T-cell (primary cell): ENCODE data around the gene CSGALNACT2. TPM values are rescaled to one million over a fixed set of nuclear protein-coding genes. Genes with fewer than 3 reads are reported as not detected.
"Not testable (repeated sequence)": the region's sequence is repeated elsewhere in the genome, so short reads cannot be mapped to it uniquely, and the experiment has no call there.

Source experiments
- ATAC-seq, 4 experiments: fragments of 200-7000 bp in 3 of 4; fragments of 150-1000 bp in 1 of 4; cut with Tn5 transposase; replicated peaks in 1 of 4; 1 replicate in 3 of 4; 2 replicates in 1 of 4; pipeline ENCODE4 v1.10.0; 2021; ENCODE audit warnings: moderate library complexity in 3 of 4, mild to moderate bottlenecking in 2 of 4, moderate number of reproducible peaks in 1 of 4
- CTCF ChIA-PET, 2 donors: fragments of 300-600 bp; sonication (Branson Sonifier 250); formaldehyde crosslinking; loops; one replicate each; lab custom pipeline; 2022; ENCODE audit warnings: antibody characterized with exemption in 2 of 2; lab: Charles Lee
- POLR2A ChIA-PET, 2 donors: fragments of 300-600 bp; sonication (Branson Sonifier 250); formaldehyde crosslinking; loops; one replicate each; lab custom pipeline; 2022; ENCODE audit warnings: antibody characterized with exemption in 2 of 2; lab: Charles Lee
- DNase-seq, 35 experiments: peaks; one replicate each; pipeline versions ENCODE4 v3.0.0 to v3.0.0-alpha.2; 2013 to 2023
- H3K27ac ChIP-seq: one replicate; pipeline ENCODE4 v1.5.1; 2013; ENCODE audit warnings: low read length
- H3K27me3 ChIP-seq, 2 experiments: replicated peaks in 1 of 2; 1 replicate in 1 of 2; 2 replicates in 1 of 2; pipeline versions ENCODE4 v1.6.1 to v1.7.0; 2013; ENCODE audit warnings: low read length in 1 of 2, mixed read lengths in 1 of 2; ENCODE audit not compliant: control insufficient read depth in 2 of 2, insufficient read depth in 2 of 2; ENCODE audit errors: extremely low read depth in 1 of 2
- H3K36me3 ChIP-seq, 2 donors: 1 replicate in 1 of 2; 2 replicates in 1 of 2; pipeline versions ENCODE4 v1.6.1 to v1.7.0; 2013; ENCODE audit warnings: low read length in 1 of 2; ENCODE audit not compliant: control insufficient read depth in 2 of 2, insufficient read depth in 1 of 2; ENCODE audit errors: extremely low read depth in 1 of 2
- H3K4me1 ChIP-seq, 2 experiments: 1 replicate in 1 of 2; 2 replicates in 1 of 2; pipeline versions ENCODE4 v1.6.1 to v1.7.0; 2013; ENCODE audit warnings: low read length in 2 of 2, mixed read lengths in 1 of 2; ENCODE audit not compliant: insufficient read depth in 2 of 2, control insufficient read depth in 1 of 2; ENCODE audit errors: extremely low read depth in 1 of 2
- H3K4me3 ChIP-seq, 2 donors: 1 replicate in 1 of 2; 2 replicates in 1 of 2; pipeline versions ENCODE4 v1.5.1 to v1.7.0; 2013; ENCODE audit warnings: mild to moderate bottlenecking in 2 of 2, low read length in 1 of 2, moderate library complexity in 1 of 2; ENCODE audit not compliant: control insufficient read depth in 1 of 2; ENCODE audit errors: extremely low read depth in 1 of 2
- H3K9me3 ChIP-seq: 2 replicates; pipeline ENCODE4 v1.7.0; 2013
- H3K27ac Mint-ChIP-seq, 2 donors: one replicate each; pipeline ENCODE4 v1.8.0; 2020 to 2021; ENCODE audit warnings: mild to moderate bottlenecking in 2 of 2, mixed read lengths in 2 of 2
- H3K27me3 Mint-ChIP-seq, 2 donors: one replicate each; pipeline ENCODE4 v1.8.0; 2021 to 2022; ENCODE audit warnings: mixed read lengths in 2 of 2
- H3K36me3 Mint-ChIP-seq: one replicate; pipeline ENCODE4 v1.8.0; 2021; ENCODE audit warnings: mixed read lengths
- H3K4me1 Mint-ChIP-seq, 3 donors: one replicate each; pipeline ENCODE4 v1.8.0; 2020 to 2022; ENCODE audit warnings: mixed read lengths in 3 of 3, mild to moderate bottlenecking in 1 of 3
- H3K4me3 Mint-ChIP-seq, 3 donors: one replicate each; pipeline ENCODE4 v1.8.0; 2020 to 2022; ENCODE audit warnings: mild to moderate bottlenecking in 3 of 3, mixed read lengths in 3 of 3, moderate library complexity in 3 of 3
- H3K9me3 Mint-ChIP-seq, 3 donors: one replicate each; pipeline ENCODE4 v1.8.0; 2020 to 2022; ENCODE audit warnings: mixed read lengths in 3 of 3
- WGBS: methylation state at CpG from one replicate; pipeline ENCODE4 v1.1.5; 2013; ENCODE audit warnings: missing lambda C conversion rate; ENCODE audit not compliant: insufficient coverage; 5-methylcytosine and 5-hydroxymethylcytosine counted together
- total RNA-seq, 35 experiments: library from RNA in 6 of 35; stranded (reverse) in 6 of 35; fragments of 120-200 nt in 1 of 35; gene quantifications; one replicate each; pipeline versions ENCODE4 v1.2.1 to v1.2.4 and lab custom pipeline; 2013 to 2026

CSGALNACT2 gene
- total RNA-seq, 5 donors from 2014 or later (not counting 1 experiment from before 2014, with no cell fraction given) = 36.5 to 46.1 (median 41.9) TPM

DNA sequence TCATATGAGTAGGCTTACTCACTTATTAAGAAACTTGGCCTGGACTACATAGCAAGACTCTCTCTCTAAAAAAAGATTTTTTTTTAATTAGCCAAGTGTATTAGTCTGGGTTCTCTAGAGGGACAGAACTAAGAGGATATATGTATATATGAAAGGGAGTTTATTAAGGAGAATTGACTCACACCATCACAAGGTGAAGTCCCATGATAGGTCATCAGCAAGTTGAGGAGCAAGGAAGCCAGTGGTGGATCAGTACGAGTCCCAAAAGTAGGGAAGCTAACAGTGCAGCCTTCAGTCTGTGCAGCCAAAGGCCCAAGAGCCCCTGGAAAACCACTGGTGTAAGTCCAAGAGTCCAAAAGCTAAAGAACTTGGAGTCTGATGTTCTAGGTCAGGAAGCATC is 7.7 kb downstream of the CSGALNACT2 start:
- H3K9me3 ChIP-seq, H3K27me3 Mint-ChIP-seq, H3K36me3 ChIP-seq, H3K27ac Mint-ChIP-seq, DNase-seq, H3K4me3 ChIP-seq, H3K27me3 ChIP-seq, H3K4me3 Mint-ChIP-seq, ATAC-seq, H3K27ac ChIP-seq: not testable (repeated sequence)
- 70% methylated on average over 1 of the region's 1 CpG for WGBS
- Mint-ChIP-seq H3K9me3 (peaks cover 0 to 11% (median 0%) of the 10 kb centered on the region in 3 donors), H3K4me1 (peaks cover 79 to 81% (median 81%) of the 10 kb centered on the region in 3 donors), H3K36me3 (peaks cover 25% of the 10 kb centered on the region)
- POLR2A ChIA-PET = interaction anchor here in 1 of 2 donors (0.6 kb wide), 1 partner anchor 49 kb away, joined by 14 read pairs; no protein-coding TSS in a partner anchor
- peaks cover 22 to 26% of the 10 kb centered on the region in 2 experiments for H3K4me1 ChIP-seq
- CTCF ChIA-PET = interaction anchor here (0.6 to 0.8 kb wide), 3 partner anchors 56 to 501 kb away, joined by 3 to 5 read pairs (median 4); no protein-coding TSS in a partner anchor

DNA sequence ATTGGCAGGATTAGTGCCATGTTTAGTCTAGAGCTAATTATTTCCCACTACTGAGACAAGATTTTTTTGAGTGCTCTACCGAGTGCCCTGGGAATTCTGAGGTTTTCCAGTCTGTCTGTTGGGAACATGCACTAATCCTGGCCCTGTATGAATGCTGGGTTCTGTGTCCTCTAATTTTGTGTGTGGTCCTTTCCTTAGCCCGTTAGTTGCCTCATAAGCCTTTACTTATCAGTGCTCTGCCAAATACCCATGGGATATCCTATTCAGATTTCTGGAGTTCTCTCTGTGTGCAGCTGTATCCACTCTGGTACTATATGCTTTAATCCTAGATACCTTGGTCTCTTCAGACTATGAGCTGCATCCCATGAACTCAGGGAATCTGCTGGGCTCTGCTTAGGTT is 13.1 kb downstream of the CSGALNACT2 start:
- no CpG with 5 or more reads among the region's 2 CpGs for WGBS

DNA sequence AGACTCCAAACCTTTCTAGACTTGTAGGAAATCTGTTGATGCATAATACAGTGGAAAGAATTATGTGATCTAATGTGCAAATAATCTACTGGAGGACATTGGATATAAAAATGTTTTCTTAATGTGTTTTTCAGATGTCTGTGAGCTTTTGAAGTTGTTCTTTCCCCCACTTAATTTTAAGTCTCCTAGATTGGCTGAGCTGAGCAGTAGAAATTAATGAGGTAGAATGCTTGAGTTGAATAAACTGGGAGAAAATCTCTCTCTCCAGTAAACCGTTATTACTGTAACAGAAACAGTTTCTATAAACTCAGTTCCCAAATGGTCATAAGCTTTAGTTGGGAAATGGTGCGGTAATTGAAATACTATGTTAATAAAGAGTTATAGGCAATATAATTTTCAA is 15.7 kb downstream of the CSGALNACT2 start:
- no peak for DNase-seq
- CTCF ChIA-PET = interaction anchor here in 1 of 2 donors (0.7 kb wide), 1 partner anchor 290 kb away, joined by 5 read pairs; no protein-coding TSS in a partner anchor
- Mint-ChIP-seq H3K36me3 (peaks cover 20% of the 10 kb centered on the region), H3K9me3 (peaks cover 0 to 1% (median 0%) of the 10 kb centered on the region in 3 donors), H3K4me3 (no peak overlapping the region), H3K27me3 (no peaks in the 10 kb centered on the region), H3K4me1 (peaks cover 67 to 73% (median 72%) of the 10 kb centered on the region in 3 donors), H3K27ac (no peak overlapping the region)
- POLR2A ChIA-PET = interaction anchor here (0.6 to 1.4 kb wide), 2 partner anchors 16 to 94 kb away, joined by 3 to 6 read pairs; partner anchors contain the start of gene CSGALNACT2 (in 1 of the 2)
- no peaks in the 10 kb centered on the region for H3K27me3 ChIP-seq
- no peak overlapping the region for H3K4me3 ChIP-seq
- no CpG with 5 or more reads among the region's 2 CpGs for WGBS
- H3K9me3 ChIP-seq = no peaks in the 10 kb centered on the region
- no peak for ATAC-seq
- no peak overlapping the region for H3K27ac ChIP-seq
- H3K4me1 ChIP-seq = peaks cover 11 to 14% of the 10 kb centered on the region in 2 experiments
- no peaks in the 10 kb centered on the region for H3K36me3 ChIP-seq

More for the DNA sequence above, 13.1 kb downstream of the CSGALNACT2 start:
- H3K27me3 ChIP-seq = no peaks in the 10 kb centered on the region
- Mint-ChIP-seq H3K36me3 (peaks cover 30% of the 10 kb centered on the region), H3K4me3 (peak overlapping the region in 2 of 3 donors; percentile 23 to 31), H3K27me3 (no peaks in the 10 kb centered on the region), H3K9me3 (peaks cover 0 to 11% (median 0%) of the 10 kb centered on the region in 3 donors), H3K27ac (no peak overlapping the region), H3K4me1 (peaks cover 69 to 74% (median 73%) of the 10 kb centered on the region in 3 donors)
- POLR2A ChIA-PET = no interaction called here
- no peak overlapping the region for H3K4me3 ChIP-seq
- H3K27ac ChIP-seq = no peak overlapping the region
- H3K4me1 ChIP-seq = peaks cover 10 to 11% of the 10 kb centered on the region in 2 experiments
- CTCF ChIA-PET = interaction anchor here in 1 of 2 donors (1.1 kb wide), 1 partner anchor 12 kb away, joined by 3 read pairs; no protein-coding TSS in a partner anchor
- DNase-seq (no peak), ATAC-seq (no peak)
- H3K36me3 ChIP-seq = no peaks in the 10 kb centered on the region
- H3K9me3 ChIP-seq = peaks cover 9% of the 10 kb centered on the region

DNA sequence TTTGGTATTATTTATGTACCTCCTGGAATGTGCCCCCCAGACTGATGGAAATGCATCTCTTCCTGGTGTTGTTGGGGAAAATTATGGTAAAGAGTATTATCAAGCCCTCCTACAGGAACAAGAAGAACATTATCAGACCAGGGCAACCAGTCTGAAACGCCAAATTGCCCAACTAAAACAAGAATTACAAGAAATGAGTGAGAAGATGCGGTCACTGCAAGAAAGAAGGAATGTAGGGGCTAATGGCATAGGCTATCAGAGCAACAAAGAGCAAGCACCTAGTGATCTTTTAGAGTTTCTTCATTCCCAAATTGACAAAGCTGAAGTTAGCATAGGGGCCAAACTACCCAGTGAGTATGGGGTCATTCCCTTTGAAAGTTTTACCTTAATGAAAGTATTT is 17.0 kb downstream of the CSGALNACT2 start:
- ChIA-PET POLR2A (interaction anchor here in 1 of 2 donors (0.6 to 1.4 kb wide), 2 partner anchors 13 to 17 kb away, joined by 3 to 6 read pairs; partner anchors contain the start of gene CSGALNACT2), CTCF (no interaction called here)
- Histone ChIP-seq H3K27me3 (no peaks in the 10 kb centered on the region), H3K4me3 (no peak overlapping the region), H3K9me3 (no peaks in the 10 kb centered on the region), H3K36me3 (no peaks in the 10 kb centered on the region), H3K4me1 (peaks cover 11 to 14% of the 10 kb centered on the region in 2 experiments), H3K27ac (no peak overlapping the region)
- no peak overlapping the region for H3K27ac Mint-ChIP-seq
- WGBS = no CpG with 5 or more reads among the region's 2 CpGs
- no peak for ATAC-seq
- H3K27me3 Mint-ChIP-seq = no peaks in the 10 kb centered on the region
- peaks cover 66 to 73% (median 71%) of the 10 kb centered on the region in 3 donors for H3K4me1 Mint-ChIP-seq
- no peaks in the 10 kb centered on the region for H3K9me3 Mint-ChIP-seq
- peaks cover 20% of the 10 kb centered on the region for H3K36me3 Mint-ChIP-seq
- no peak for DNase-seq
- peak overlapping the region in 1 of 3 donors; percentile 21 for H3K4me3 Mint-ChIP-seq

DNA sequence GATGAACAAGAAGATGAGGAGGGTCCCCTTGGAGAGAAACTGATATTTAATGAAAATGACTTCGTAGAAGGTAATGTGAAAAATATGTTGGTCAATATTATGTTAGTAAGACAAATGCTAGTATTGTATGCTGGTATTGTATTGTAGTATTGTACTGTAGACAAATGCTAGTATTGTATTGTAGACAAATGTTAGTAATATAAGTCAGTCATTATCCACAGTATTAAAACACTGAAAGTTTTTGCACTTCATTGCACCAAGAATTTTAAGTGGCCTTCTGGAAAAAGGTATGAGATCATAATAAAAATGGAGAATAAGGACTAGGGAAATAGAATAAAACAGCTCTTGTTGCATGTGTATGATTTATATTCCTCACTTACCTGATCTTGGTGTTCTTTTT is 17.5 kb downstream of the CSGALNACT2 start:
- H3K4me3 Mint-ChIP-seq = no peak overlapping the region
- H3K9me3 Mint-ChIP-seq = no peaks in the 10 kb centered on the region
- Histone ChIP-seq H3K36me3 (peaks cover 0 to 3% of the 10 kb centered on the region in 2 donors), H3K4me3 (no peak overlapping the region), H3K9me3 (no peaks in the 10 kb centered on the region), H3K4me1 (peaks cover 8 to 14% of the 10 kb centered on the region in 2 experiments), H3K27me3 (no peaks in the 10 kb centered on the region), H3K27ac (no peak overlapping the region)
- peaks cover 17% of the 10 kb centered on the region for H3K36me3 Mint-ChIP-seq
- ChIA-PET CTCF (no interaction called here), POLR2A (no interaction called here)
- no peak overlapping the region for H3K27ac Mint-ChIP-seq
- WGBS = no CpG with 5 or more reads among the region's 1 CpG
- ATAC-seq (no peak), DNase-seq (no peak)
- no peaks in the 10 kb centered on the region for H3K27me3 Mint-ChIP-seq
- peaks cover 62 to 72% (median 69%) of the 10 kb centered on the region in 3 donors for H3K4me1 Mint-ChIP-seq

DNA sequence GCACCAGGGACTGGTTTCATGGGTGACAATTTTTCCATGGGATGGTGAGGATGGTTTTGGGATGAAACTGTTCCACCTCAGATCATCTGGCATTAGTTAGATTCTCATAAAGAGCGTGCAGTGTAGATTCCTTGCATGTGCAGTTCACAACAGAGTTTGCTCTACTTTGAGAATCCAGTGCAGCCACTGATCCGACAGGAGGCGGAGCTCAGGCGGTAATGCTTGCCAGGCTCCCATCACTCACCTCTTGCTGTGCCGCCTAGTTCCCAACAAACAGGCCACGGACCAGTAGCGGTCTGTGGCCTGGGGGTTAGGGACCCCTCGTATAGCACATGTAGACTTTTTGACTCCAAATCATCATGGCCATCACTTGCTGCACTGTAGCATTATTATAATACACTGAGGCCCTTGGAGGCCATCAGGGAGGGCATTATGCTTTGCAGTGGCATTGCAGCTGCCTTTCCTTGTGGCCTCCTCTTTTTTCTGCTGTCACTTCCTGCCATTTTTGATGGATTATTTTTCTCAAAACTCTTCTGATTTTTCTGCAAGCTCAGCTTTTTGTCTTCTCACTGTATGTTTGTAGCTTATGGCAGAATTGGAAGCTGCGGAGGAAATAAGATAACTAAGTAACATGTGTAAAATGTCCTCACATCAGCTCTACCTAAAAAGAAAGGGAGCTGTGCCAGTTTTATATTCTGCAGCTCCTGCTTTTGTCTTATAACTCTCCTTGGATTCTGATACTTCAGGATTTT is 18.5 kb downstream of the CSGALNACT2 start:
- CTCF ChIA-PET = no interaction called here
- Histone ChIP-seq H3K27me3 (no peaks in the 10 kb centered on the region), H3K36me3 (peaks cover 0 to 13% of the 10 kb centered on the region in 2 donors), H3K4me1 (peaks cover 2 to 14% of the 10 kb centered on the region in 2 experiments), H3K4me3 (no peak overlapping the region), H3K9me3 (no peaks in the 10 kb centered on the region), H3K27ac (no peak overlapping the region)
- Mint-ChIP-seq H3K27ac (no peak overlapping the region), H3K27me3 (no peaks in the 10 kb centered on the region), H3K9me3 (no peaks in the 10 kb centered on the region), H3K36me3 (peaks cover 27% of the 10 kb centered on the region), H3K4me1 (peaks cover 62 to 72% (median 69%) of the 10 kb centered on the region in 3 donors), H3K4me3 (no peak overlapping the region)
- ATAC-seq (no peak), DNase-seq (no peak)
- POLR2A ChIA-PET = interaction anchor here in 1 of 2 donors (0.6 to 0.9 kb wide), 2 partner anchors 16 to 47 kb away, joined by 6 to 10 read pairs; no protein-coding TSS in a partner anchor
- WGBS = 89% methylated on average over 6 of the region's 9 CpGs
